ENCODE measurements around the gene RAD23A.

GRCh38 chr19:13001502-13002165 is 56.0 kb downstream of the RAD23A start:
- TF ChIP-seq SMC3 (IDR thresholded peaks at IDR 0.05; ENCODE audit: borderline replicate concordance, low read length) (no peak), MYC (IDR thresholded peaks at IDR 0.05; ENCODE audit: insufficient read depth, insufficient read length, insufficient replicate concordance, low read length, severe bottlenecking) (no peak), SRF (IDR thresholded peaks at IDR 0.05; ENCODE audit: low read depth in 2 of 2, low read length in 2 of 2) (no peak), NFIC (IDR thresholded peaks at IDR 0.05; ENCODE audit: low read depth, low read length) (no peak), KLF5 (IDR thresholded peaks at IDR 0.05; ENCODE audit: partially characterized antibody) (no peak), YY1 (IDR thresholded peaks at IDR 0.05; ENCODE audit: low read depth, low read length) (no peak), ETV6 (conservative IDR thresholded peaks at IDR 0.05 in 1 of 2, IDR thresholded peaks at IDR 0.05 in 1 of 2; ENCODE audit: borderline replicate concordance in 1 of 2, low read depth in 1 of 2) (no peak), CHD2 (IDR thresholded peaks at IDR 0.05; ENCODE audit: borderline replicate concordance, low read depth, low read length) (no peak), USF1 (IDR thresholded peaks at IDR 0.05; ENCODE audit: borderline replicate concordance, extremely low read length, insufficient read depth, low read depth, low read length) (no peak), CTCF (IDR thresholded peaks at IDR 0.05 in 2 of 3, conservative IDR thresholded peaks at IDR 0.05 in 1 of 3; ENCODE audit: control insufficient read depth in 2 of 3, extremely low read depth in 1 of 3, insufficient read depth in 1 of 3, low read depth in 3 of 3, low read length in 3 of 3) (no peak), NR2F1 (conservative IDR thresholded peaks at IDR 0.05) (no peak), KAT2A (conservative IDR thresholded peaks at IDR 0.05; ENCODE audit: control insufficient read depth, low read depth, low read length) (no peak)

Measured in GM12878 (cell line).